Neural cell (in vitro differentiated cells): ENCODE results near the gene LPCAT1.

ENCODE experiments used
- CTCF ChIP-seq: fragments of 450-650 bp; IDR thresholded peaks from 2 replicates; pipeline ENCODE4 v1.5.1; 2014; ENCODE audit warnings: antibody characterized with exemption, mild to moderate bottlenecking, moderate library complexity; ENCODE audit not compliant: poor library complexity, severe bottlenecking
- EP300 ChIP-seq: fragments of 450-650 bp; conservative IDR thresholded peaks from 2 replicates; pipeline ENCODE4 v1.6.1; 2014; ENCODE audit warnings: antibody characterized with exemption, mild to moderate bottlenecking, moderate library complexity; ENCODE audit not compliant: poor library complexity, severe bottlenecking
- EZH2 ChIP-seq: fragments of 200-600, 300-800 bp; shearing (Covaris generic), sonication (generic); IDR thresholded peaks from 2 replicates; pipeline ENCODE4 v1.6.1; 2014; ENCODE audit warnings: antibody characterized with exemption, low read length, borderline replicate concordance, mild to moderate bottlenecking; ENCODE audit not compliant: insufficient read depth, poor library complexity, severe bottlenecking
- MXI1 ChIP-seq: fragments of 450-650 bp; conservative IDR thresholded peaks from 2 replicates; pipeline ENCODE4 v1.6.1; 2014; ENCODE audit warnings: antibody characterized with exemption, mild to moderate bottlenecking; ENCODE audit not compliant: poor library complexity, severe bottlenecking
- POLR2AphosphoS5 ChIP-seq: IDR thresholded peaks from 2 replicates; pipeline ENCODE4 v1.6.1; 2012
- REST ChIP-seq: IDR thresholded peaks from 2 replicates; pipeline ENCODE4 v1.6.1; 2012; ENCODE audit warnings: borderline replicate concordance
- SMC3 ChIP-seq: fragments of 450-650 bp; conservative IDR thresholded peaks from 2 replicates; pipeline ENCODE4 v1.6.1; 2014; ENCODE audit warnings: antibody characterized with exemption, mild to moderate bottlenecking, moderate library complexity; ENCODE audit not compliant: poor library complexity
- TAF1 ChIP-seq: IDR thresholded peaks from 2 replicates; pipeline ENCODE4 v1.6.1; 2012; ENCODE audit warnings: low read depth

- TF ChIP-seq SMC3 (no peak), CTCF (no peak), EZH2 (no peak), POLR2AphosphoS5 (no peak), REST (no peak), TAF1 (no peak), MXI1 (no peak), EP300 (no peak)
Measured at GRCh38 chr5:1497795-1498622, 25.8 kb downstream of the LPCAT1 start.
